K562 (cell line): ENCODE data around the gene IQGAP3. TPM values are rescaled to one million over a fixed set of nuclear protein-coding genes. Genes with fewer than 3 reads are reported as not detected.

Source experiments
- BDP1 ChIP-seq: IDR thresholded peaks from 3 replicates; pipeline ENCODE4 v1.6.1; 2011; ENCODE audit not compliant: insufficient read length, insufficient read depth
- BRCA1 ChIP-seq, 2 experiments: fragments of 450-650 bp in 1 of 2; sonication (generic) in 1 of 2; formaldehyde crosslinking in 1 of 2; IDR thresholded peaks; 2 replicates each; pipeline versions ENCODE4 v1.5.0 to v1.6.1; 2017 to 2020; ENCODE audit warnings: mild to moderate bottlenecking in 1 of 2, missing genetic modification reagents in 1 of 2
- CCNT2 ChIP-seq: IDR thresholded peaks from 2 replicates; pipeline ENCODE4 v1.6.1; 2011; ENCODE audit warnings: borderline replicate concordance, low read depth, mild to moderate bottlenecking, moderate library complexity, mixed read lengths, low read length; ENCODE audit not compliant: insufficient read length; ENCODE audit errors: extremely low read depth
- CGGBP1 ChIP-seq: fragments of 250-450 bp; sonication (Bioruptor Pico); IDR thresholded peaks from 2 replicates; pipeline ENCODE4 v1.9.0; 2021; ENCODE audit warnings: mild to moderate bottlenecking
- DIDO1 ChIP-seq: fragments of 450-650 bp; IDR thresholded peaks from 2 replicates; pipeline ENCODE4 v1.6.1; 2016; ENCODE audit warnings: low read depth, missing biosample characterization, missing genetic modification characterization
- GTF2E2 ChIP-seq: fragments of 200-800 bp; sonication (Bioruptor generic); IDR thresholded peaks from 2 replicates; pipeline ENCODE4 v1.6.1; 2016; ENCODE audit warnings: missing genetic modification characterization, missing compliant biosample characterization
- HSF4 ChIP-seq: fragments of 250-450 bp; sonication (Bioruptor Pico); IDR thresholded peaks from 2 replicates; pipeline ENCODE4 v2.1.2; 2022; ENCODE audit warnings: mild to moderate bottlenecking, moderate library complexity, borderline replicate concordance
- ILK ChIP-seq: fragments of 450-650 bp; IDR thresholded peaks from 2 replicates; pipeline ENCODE4 v1.6.1; 2016; ENCODE audit warnings: missing genetic modification characterization, low read depth, mild to moderate bottlenecking, missing compliant biosample characterization, moderate library complexity, borderline replicate concordance
- MBD2 ChIP-seq: sonication (generic); IDR thresholded peaks from 2 replicates; pipeline ENCODE4 v1.6.1; 2016; ENCODE audit warnings: low read depth, borderline replicate concordance
- NFATC3 ChIP-seq: fragments of 450-650 bp; IDR thresholded peaks from 2 replicates; pipeline ENCODE4 v1.6.1; 2017; ENCODE audit warnings: mild to moderate bottlenecking
- POLR3A ChIP-seq: IDR thresholded peaks from 2 replicates; pipeline ENCODE4 v1.6.1; 2011; ENCODE audit warnings: borderline replicate concordance, mild to moderate bottlenecking, moderate library complexity; ENCODE audit not compliant: insufficient read length, insufficient read depth; ENCODE audit errors: extremely low read depth
- RBM25 ChIP-seq: fragments of 200-400 bp; formaldehyde crosslinking; IDR thresholded peaks from 2 replicates; pipeline ENCODE4 v1.6.1; 2018; ENCODE audit warnings: low read length, low read depth, moderate library complexity; ENCODE audit not compliant: severe bottlenecking
- SRF ChIP-seq, 2 experiments: fragments of 250-450, 450-650 bp in 1 of 2; sonication (Bioruptor Pico) in 1 of 2; sonication (generic) in 1 of 2; formaldehyde crosslinking; IDR thresholded peaks; 2 replicates each; pipeline versions ENCODE4 v1.5.0 to v1.5.1; 2020 to 2022; ENCODE audit warnings: mild to moderate bottlenecking in 1 of 2, missing genetic modification reagents in 1 of 2
- TBP ChIP-seq: optimal IDR thresholded peaks from 2 replicates; pipeline ENCODE3; 2011; ENCODE audit warnings: low read depth, low read length, improper control_type of control experiment
- ZNF785 ChIP-seq: fragments of 250-450 bp; sonication (Bioruptor Pico); IDR thresholded peaks from 2 replicates; pipeline ENCODE4 v1.4.0; 2020; ENCODE audit warnings: mild to moderate bottlenecking
- ZSCAN32 ChIP-seq: fragments of 450-650 bp; formaldehyde crosslinking; IDR thresholded peaks from 2 replicates; pipeline ENCODE4 v1.4.0; 2020; ENCODE audit warnings: mild to moderate bottlenecking, moderate library complexity
- polyA plus RNA-seq, 8 experiments: library from polyadenylated mRNA; depleted of rRNA in 4 of 8; stranded (reverse) in 5 of 8; unstranded in 3 of 8; fragments of >200 nt; fragmentation: Nextera tagmentation in 2 of 8; fragmentation: Illumina TruSeq in 1 of 8; extraction: Ambion mirVana in 2 of 8; extraction: Trizol in 1 of 8; gene quantifications; 2 replicates each; pipeline versions ENCODE4 v1.2.1 to v1.2.3, GENCODE V29; 2011 to 2014; ENCODE audit warnings: inconsistent platforms in 1 of 8, missing spikeins in 1 of 8
- total RNA-seq, 7 experiments: library from RNA; depleted of rRNA in 6 of 7; stranded (reverse); fragments of >200 nt in 6 of 7; fragmentation: Illumina TruSeq in 2 of 7; extraction: Trizol in 2 of 7; gene quantifications; 2 replicates each; pipeline versions ENCODE4 v1.2.1 to v1.2.3, GENCODE V29; 2011 to 2021; ENCODE audit warnings: low replicate concordance in 1 of 7
- TF ChIP-seq, protein P1 (sequence below), 3 experiments: fragments of 200-800 bp in 1 of 3; fragments of 250-450 bp in 1 of 3; fragments of 450-650 bp in 1 of 3; sonication (Bioruptor Pico) in 1 of 3; sonication (Bioruptor generic) in 1 of 3; formaldehyde crosslinking in 1 of 3; IDR thresholded peaks; 2 replicates each; pipeline versions ENCODE4 v1.6.1 to v1.8.0; 2016 to 2022; ENCODE audit warnings: mild to moderate bottlenecking in 2 of 3, missing genetic modification characterization in 2 of 3, missing compliant biosample characterization in 1 of 3, moderate library complexity in 1 of 3
- TF ChIP-seq, protein P2 (sequence below): fragments of 450-650 bp; IDR thresholded peaks from 2 replicates; pipeline ENCODE4 v1.6.1; 2018; ENCODE audit warnings: mild to moderate bottlenecking, low read depth; ENCODE audit not compliant: partially characterized antibody
- TF ChIP-seq, protein P3 (sequence below), 2 experiments: fragments of 250-450 bp in 1 of 2; fragments of 450-650 bp in 1 of 2; sonication (Bioruptor Pico) in 1 of 2; IDR thresholded peaks; 2 replicates each; pipeline versions ENCODE4 v1.6.1 to v1.8.0; 2016 to 2021; ENCODE audit warnings: mild to moderate bottlenecking in 2 of 2, moderate library complexity in 2 of 2, missing compliant biosample characterization in 1 of 2, missing genetic modification characterization in 1 of 2

Gene IQGAP3
- total and polyA plus RNA-seq, 9 of the 15 experiments (the other 6 are each of a cell fraction or from before 2014, with no cell fraction given): 1.4 to 16.6 (median 11.9) TPM

GRCh38 chr1:156500793-156501506 lies 71.4 kb downstream of the IQGAP3 start (continued):
- TF ChIP-seq, protein P1, sequence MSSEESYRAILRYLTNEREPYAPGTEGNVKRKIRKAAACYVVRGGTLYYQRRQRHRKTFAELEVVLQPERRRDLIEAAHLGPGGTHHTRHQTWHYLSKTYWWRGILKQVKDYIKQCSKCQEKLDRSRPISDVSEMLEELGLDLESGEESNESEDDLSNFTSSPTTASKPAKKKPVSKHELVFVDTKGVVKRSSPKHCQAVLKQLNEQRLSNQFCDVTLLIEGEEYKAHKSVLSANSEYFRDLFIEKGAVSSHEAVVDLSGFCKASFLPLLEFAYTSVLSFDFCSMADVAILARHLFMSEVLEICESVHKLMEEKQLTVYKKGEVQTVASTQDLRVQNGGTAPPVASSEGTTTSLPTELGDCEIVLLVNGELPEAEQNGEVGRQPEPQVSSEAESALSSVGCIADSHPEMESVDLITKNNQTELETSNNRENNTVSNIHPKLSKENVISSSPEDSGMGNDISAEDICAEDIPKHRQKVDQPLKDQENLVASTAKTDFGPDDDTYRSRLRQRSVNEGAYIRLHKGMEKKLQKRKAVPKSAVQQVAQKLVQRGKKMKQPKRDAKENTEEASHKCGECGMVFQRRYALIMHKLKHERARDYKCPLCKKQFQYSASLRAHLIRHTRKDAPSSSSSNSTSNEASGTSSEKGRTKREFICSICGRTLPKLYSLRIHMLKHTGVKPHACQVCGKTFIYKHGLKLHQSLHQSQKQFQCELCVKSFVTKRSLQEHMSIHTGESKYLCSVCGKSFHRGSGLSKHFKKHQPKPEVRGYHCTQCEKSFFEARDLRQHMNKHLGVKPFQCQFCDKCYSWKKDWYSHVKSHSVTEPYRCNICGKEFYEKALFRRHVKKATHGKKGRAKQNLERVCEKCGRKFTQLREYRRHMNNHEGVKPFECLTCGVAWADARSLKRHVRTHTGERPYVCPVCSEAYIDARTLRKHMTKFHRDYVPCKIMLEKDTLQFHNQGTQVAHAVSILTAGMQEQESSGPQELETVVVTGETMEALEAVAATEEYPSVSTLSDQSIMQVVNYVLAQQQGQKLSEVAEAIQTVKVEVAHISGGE (CRISPR knock-in tag; IDR thresholded peaks at IDR 0.05): peak in 1 of 3 experiments; percentile 61; a peak in 1 of 6 replicates
- no peak for TF ChIP-seq ILK (tag)
- peak; percentile 77 for TF ChIP-seq RBM25
- no peak for TF ChIP-seq SRF (CRISPR knock-in tag; IDR thresholded peaks at IDR 0.05)
- TF ChIP-seq ZSCAN32: 0 out of 2 replicates have a peak, but pooled peaks have one; percentile 15
- TF ChIP-seq GTF2E2: 0 out of 2 replicates have a peak, but pooled peaks have one; percentile 16
- TF ChIP-seq POLR3A: no peak
- TF ChIP-seq, protein P2, sequence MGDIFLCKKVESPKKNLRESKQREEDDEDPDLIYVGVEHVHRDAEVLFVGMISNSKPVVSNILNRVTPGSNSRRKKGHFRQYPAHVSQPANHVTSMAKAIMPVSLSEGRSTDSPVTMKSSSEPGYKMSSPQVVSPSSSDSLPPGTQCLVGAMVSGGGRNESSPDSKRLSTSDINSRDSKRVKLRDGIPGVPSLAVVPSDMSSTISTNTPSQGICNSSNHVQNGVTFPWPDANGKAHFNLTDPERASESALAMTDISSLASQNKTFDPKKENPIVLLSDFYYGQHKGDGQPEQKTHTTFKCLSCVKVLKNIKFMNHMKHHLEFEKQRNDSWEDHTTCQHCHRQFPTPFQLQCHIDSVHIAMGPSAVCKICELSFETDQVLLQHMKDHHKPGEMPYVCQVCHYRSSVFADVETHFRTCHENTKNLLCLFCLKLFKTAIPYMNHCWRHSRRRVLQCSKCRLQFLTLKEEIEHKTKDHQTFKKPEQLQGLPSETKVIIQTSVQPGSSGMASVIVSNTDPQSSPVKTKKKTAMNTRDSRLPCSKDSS: no peak
- TF ChIP-seq ZNF785 (CRISPR knock-in tag): no peak
- no peak for TF ChIP-seq CGGBP1
- TF ChIP-seq HSF4 (CRISPR knock-in tag): no peak
- TF ChIP-seq, protein P3, sequence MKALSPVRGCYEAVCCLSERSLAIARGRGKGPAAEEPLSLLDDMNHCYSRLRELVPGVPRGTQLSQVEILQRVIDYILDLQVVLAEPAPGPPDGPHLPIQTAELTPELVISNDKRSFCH (CRISPR knock-in tag; IDR thresholded peaks at IDR 0.05): no peak
- TF ChIP-seq, protein P3 (tag; IDR thresholded peaks at IDR 0.05): peak; percentile 60; the same call in 1 of the 2 replicates
- no peak for TF ChIP-seq BDP1
- no peak for TF ChIP-seq NFATC3
- peak; percentile 69 for TF ChIP-seq CCNT2
- TF ChIP-seq DIDO1 (tag): no peak
- peak; percentile 68; the same call in 1 of the 2 replicates for TF ChIP-seq MBD2
- peak; percentile 69 for TF ChIP-seq TBP
- TF ChIP-seq BRCA1 (IDR thresholded peaks at IDR 0.05): no peak
- no peak for TF ChIP-seq BRCA1 (CRISPR knock-in tag; IDR thresholded peaks at IDR 0.05)
